ENCODE data around the gene ROPN1L. TPM values are rescaled to one million over a fixed set of nuclear protein-coding genes. Genes with fewer than 3 reads are reported as not detected.
A peak's percentile ranks its signal among the peaks of the same experiment; 100 is the strongest.

ROPN1L gene
- total RNA-seq, 3 donors from 2014 or later (not counting 1 experiment from before 2014, with no cell fraction given), result 1.2 to 5.2 (median 4.3) TPM

- H3K27me3 ChIP-seq (ENCODE audit: control insufficient read depth, insufficient read depth, low read length), result no peaks in the 10 kb centered on the region
- H3K36me3 Mint-ChIP-seq, result peaks cover under 1% of the 10 kb centered on the region
- no peak for DNase-seq
- H3K4me1 ChIP-seq (ENCODE audit: control insufficient read depth, insufficient read depth, low read length), result no peaks in the 10 kb centered on the region
- peaks cover 58% of the 10 kb centered on the region for H3K36me3 ChIP-seq (ENCODE audit: control insufficient read depth, insufficient read depth, low read length)
- H3K4me3 ChIP-seq (ENCODE audit: low read length), result no peak overlapping the region
- H3K9me3 Mint-ChIP-seq, result no peaks in the 10 kb centered on the region
- intact Hi-C loops (cut with micrococcal nuclease), result no loop called here
- H3K27ac ChIP-seq (ENCODE audit: low read length), result no peak overlapping the region
- no peak overlapping the region for H3K4me3 Mint-ChIP-seq
- no peak for TF ChIP-seq CTCF (IDR thresholded peaks at IDR 0.05)
- no peaks in the 10 kb centered on the region for H3K27me3 Mint-ChIP-seq (ENCODE audit: low read depth in 2 of 2)
- no peak for ATAC-seq
- no peaks in the 10 kb centered on the region for H3K9me3 ChIP-seq (ENCODE audit: control insufficient read depth, insufficient read depth, low read length)
- H3K27ac Mint-ChIP-seq, result peak overlapping the region; percentile 13 to 34
- peaks cover 20 to 26% of the 10 kb centered on the region in 2 donors for H3K4me1 Mint-ChIP-seq
Measured at GRCh38 chr5:10420932-10421331, 20.7 kb upstream of the ROPN1L start.

DNA sequence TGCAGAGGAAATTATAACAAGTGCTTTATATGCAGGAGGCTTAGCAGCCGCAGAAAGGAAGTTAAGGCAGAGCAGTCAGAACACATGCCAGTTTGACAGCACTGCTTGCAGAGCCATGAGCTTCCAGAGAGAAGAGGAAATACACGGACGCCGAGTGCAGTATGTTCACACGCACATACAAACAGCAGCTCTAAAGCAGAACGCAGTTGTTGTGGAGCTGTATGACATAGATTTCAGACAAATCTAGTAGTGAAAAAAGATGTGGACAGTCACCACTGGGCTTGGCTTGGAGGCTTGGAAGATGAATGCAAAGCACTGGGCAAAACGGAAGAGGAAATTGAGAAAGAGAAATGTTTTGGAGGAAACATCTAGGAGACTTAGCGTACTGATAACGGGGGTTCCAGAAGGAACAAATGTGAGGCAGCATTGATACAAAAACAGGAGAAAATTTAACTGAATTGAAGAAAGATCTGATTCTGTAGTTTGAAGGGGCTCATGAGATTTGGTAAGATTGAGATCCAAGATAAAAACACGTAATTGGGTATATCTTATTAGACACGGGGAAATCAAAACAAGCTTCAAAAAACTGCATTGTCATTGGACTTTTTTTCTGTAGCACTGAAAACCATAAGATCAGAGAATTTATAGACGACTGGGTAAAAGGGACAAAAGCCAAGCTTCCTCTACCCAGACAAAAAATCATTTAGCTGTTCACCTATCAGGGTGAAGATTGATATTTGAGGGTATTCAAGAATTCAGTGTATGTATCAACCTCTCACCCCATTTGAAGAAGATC is 19.6 kb upstream of the ROPN1L start:
- no peaks in the 10 kb centered on the region for H3K9me3 Mint-ChIP-seq
- peak in 1 of 2 donors; percentile 40 for DNase-seq

DNA sequence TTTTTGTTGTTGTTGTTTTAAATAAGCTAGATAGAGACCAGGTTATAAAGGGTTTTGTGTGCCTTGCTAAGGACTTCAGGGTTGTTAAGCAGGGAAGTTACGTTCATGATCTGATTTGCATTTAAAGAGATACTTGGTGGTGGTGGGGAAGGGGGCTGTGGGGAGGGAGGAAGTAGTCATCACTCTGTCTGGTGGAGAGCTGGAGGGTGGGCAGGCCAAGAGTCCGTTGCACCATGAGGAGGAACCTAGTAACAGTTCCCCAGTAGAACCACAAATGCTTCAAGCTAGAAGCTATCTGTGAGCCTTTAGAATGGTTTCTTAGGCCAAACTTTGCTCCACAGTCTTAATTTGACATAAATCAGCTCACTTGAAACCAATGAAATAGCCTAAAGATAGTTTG is 18.7 kb upstream of the ROPN1L start:
- no peaks in the 10 kb centered on the region for H3K27me3 Mint-ChIP-seq (ENCODE audit: low read depth in 2 of 2)
- Histone ChIP-seq H3K27ac (ENCODE audit: low read length) (no peak overlapping the region), H3K9me3 (ENCODE audit: control insufficient read depth, insufficient read depth, low read length) (no peaks in the 10 kb centered on the region), H3K4me1 (ENCODE audit: control insufficient read depth, insufficient read depth, low read length) (no peaks in the 10 kb centered on the region), H3K4me3 (ENCODE audit: low read length) (no peak overlapping the region), H3K27me3 (ENCODE audit: control insufficient read depth, insufficient read depth, low read length) (no peaks in the 10 kb centered on the region), H3K36me3 (ENCODE audit: control insufficient read depth, insufficient read depth, low read length) (peaks cover 62% of the 10 kb centered on the region)
- no peak for TF ChIP-seq CTCF (IDR thresholded peaks at IDR 0.05)
- H3K4me3 Mint-ChIP-seq, result no peak overlapping the region
- intact Hi-C loops (cut with micrococcal nuclease), result no loop called here
- DNase-seq, result no peak
- no peaks in the 10 kb centered on the region for H3K9me3 Mint-ChIP-seq
- peaks cover 19% of the 10 kb centered on the region for H3K36me3 Mint-ChIP-seq
- H3K4me1 Mint-ChIP-seq, result peaks cover 26% of the 10 kb centered on the region in 2 donors
- peak overlapping the region; percentile 13 to 27 for H3K27ac Mint-ChIP-seq
- ATAC-seq, result no peak
- 52% methylated on average over 2 of the region's 2 CpGs for WGBS (ENCODE audit: insufficient coverage)

More for the DNA sequence above, 19.6 kb upstream of the ROPN1L start:
- no peaks in the 10 kb centered on the region for H3K9me3 ChIP-seq (ENCODE audit: control insufficient read depth, insufficient read depth, low read length)
- WGBS (ENCODE audit: insufficient coverage), result 23% methylated on average over 11 of the region's 12 CpGs
- peaks cover 12% of the 10 kb centered on the region for H3K36me3 Mint-ChIP-seq
- no peak overlapping the region for H3K4me3 ChIP-seq (ENCODE audit: low read length)
- no peaks in the 10 kb centered on the region for H3K4me1 ChIP-seq (ENCODE audit: control insufficient read depth, insufficient read depth, low read length)
- H3K27ac Mint-ChIP-seq, result peak overlapping the region; percentile 13 to 34
- peaks cover 60% of the 10 kb centered on the region for H3K36me3 ChIP-seq (ENCODE audit: control insufficient read depth, insufficient read depth, low read length)
- intact Hi-C loops (cut with micrococcal nuclease), result no loop called here
- no peaks in the 10 kb centered on the region for H3K27me3 ChIP-seq (ENCODE audit: control insufficient read depth, insufficient read depth, low read length)
- no peak for TF ChIP-seq CTCF (IDR thresholded peaks at IDR 0.05)
- no peaks in the 10 kb centered on the region for H3K27me3 Mint-ChIP-seq (ENCODE audit: low read depth in 2 of 2)
- peaks cover 20 to 26% of the 10 kb centered on the region in 2 donors for H3K4me1 Mint-ChIP-seq
- peak overlapping the region; percentile 32 for H3K27ac ChIP-seq (ENCODE audit: low read length)
- ATAC-seq, result peak in 2 of 3 donors; percentile 52 to 91
- peak overlapping the region; percentile 2 for H3K4me3 Mint-ChIP-seq

Data from natural killer cell (primary cell).